ENCODE data around the gene CMKLR1.

The CMKLR1 gene

GRCh38 chr12:108325549-108325948 is 13.6 kb downstream of the CMKLR1 start:
- no peak for TF ChIP-seq CTCF (IDR thresholded peaks at IDR 0.05; ENCODE audit: low read depth, low read length)
- no peak overlapping the region for H3K4me3 ChIP-seq (ENCODE audit: low read depth, low read length)

- TF ChIP-seq CTCF (IDR thresholded peaks at IDR 0.05; ENCODE audit: low read depth, low read length), result no peak
- no peak overlapping the region for H3K4me3 ChIP-seq (ENCODE audit: low read depth, low read length)
Observed at GRCh38 chr12:108325018-108325358, 14.1 kb downstream of the CMKLR1 start.

GRCh38 chr12:108324351-108325017 is 14.6 kb downstream of the CMKLR1 start:
- TF ChIP-seq CTCF (IDR thresholded peaks at IDR 0.05; ENCODE audit: low read depth, low read length), result no peak
- no peak overlapping the region for H3K4me3 ChIP-seq (ENCODE audit: low read depth, low read length)

- H3K4me3 ChIP-seq (ENCODE audit: low read depth, low read length), result no peak overlapping the region
- no peak for TF ChIP-seq CTCF (IDR thresholded peaks at IDR 0.05; ENCODE audit: low read depth, low read length)
Observed at GRCh38 chr12:108323581-108323980, 15.5 kb downstream of the CMKLR1 start.

GRCh38 chr12:108322998-108323397 is 16.1 kb downstream of the CMKLR1 start:
- no peak overlapping the region for H3K4me3 ChIP-seq (ENCODE audit: low read depth, low read length)
- no peak for TF ChIP-seq CTCF (IDR thresholded peaks at IDR 0.05; ENCODE audit: low read depth, low read length)

GRCh38 chr12:108321688-108322087 is 17.4 kb downstream of the CMKLR1 start:
- H3K4me3 ChIP-seq (ENCODE audit: low read depth, low read length), result no peak overlapping the region
- no peak for TF ChIP-seq CTCF (IDR thresholded peaks at IDR 0.05; ENCODE audit: low read depth, low read length)

- TF ChIP-seq CTCF (IDR thresholded peaks at IDR 0.05; ENCODE audit: low read depth, low read length), result no peak
- no peak overlapping the region for H3K4me3 ChIP-seq (ENCODE audit: low read depth, low read length)
Observed at GRCh38 chr12:108320507-108321293, 18.4 kb downstream of the CMKLR1 start.
